ENCODE data around the gene MS4A13.

MS4A13 gene

GRCh38 chr11:60515144-60515855, at the start of gene MS4A13:
Gene MS4A13 (plus strand): TSS chr11:60515392. CDS start chr11:60518084, 2,692 bp downstream.
- no peaks in the 10 kb centered on the region for H3K4me1 Mint-ChIP-seq
- H3K4me3 Mint-ChIP-seq, result no peak within 1 kb of the TSS
- no peak within 1 kb of the TSS for H3K27ac Mint-ChIP-seq (ENCODE audit: low read depth)
- no peaks in the 10 kb centered on the region for H3K9me3 Mint-ChIP-seq
- no peaks in the 10 kb centered on the region for H3K36me3 Mint-ChIP-seq (ENCODE audit: insufficient read depth)
- ATAC-seq (replicated peaks; ENCODE audit: extremely low read depth, poor library complexity, severe bottlenecking) (no peak), DNase-seq (ENCODE audit: low spot score in 2 of 2) (no peak)
- H3K27me3 Mint-ChIP-seq, result peaks cover 37% of the 10 kb centered on the region

- Mint-ChIP-seq H3K36me3 (ENCODE audit: insufficient read depth) (peaks cover 25% of the 10 kb centered on the region), H3K27me3 (peaks cover 10% of the 10 kb centered on the region), H3K4me1 (no peaks in the 10 kb centered on the region), H3K27ac (ENCODE audit: low read depth) (no peak overlapping the region), H3K9me3 (no peaks in the 10 kb centered on the region), H3K4me3 (no peak overlapping the region)
- ATAC-seq (replicated peaks; ENCODE audit: extremely low read depth, poor library complexity, severe bottlenecking) (no peak), DNase-seq (ENCODE audit: low spot score in 2 of 2) (no peak)
Observed at GRCh38 chr11:60468829-60469228, 46.4 kb upstream of the MS4A13 start.

GRCh38 chr11:60469723-60470122, 45.5 kb upstream of the MS4A13 start:
- Mint-ChIP-seq H3K27me3 (peaks cover 10% of the 10 kb centered on the region), H3K36me3 (ENCODE audit: insufficient read depth) (peaks cover 24% of the 10 kb centered on the region), H3K27ac (ENCODE audit: low read depth) (no peak overlapping the region), H3K9me3 (no peaks in the 10 kb centered on the region), H3K4me3 (no peak overlapping the region), H3K4me1 (no peaks in the 10 kb centered on the region)
- ATAC-seq (replicated peaks; ENCODE audit: extremely low read depth, poor library complexity, severe bottlenecking) (no peak), DNase-seq (ENCODE audit: low spot score in 2 of 2) (no peak)

GRCh38 chr11:60477035-60477445, 38.2 kb upstream of the MS4A13 start:
- Mint-ChIP-seq H3K27me3 (peaks cover 10% of the 10 kb centered on the region), H3K27ac (ENCODE audit: low read depth) (no peak overlapping the region), H3K4me3 (no peak overlapping the region), H3K36me3 (ENCODE audit: insufficient read depth) (no peaks in the 10 kb centered on the region), H3K4me1 (no peaks in the 10 kb centered on the region), H3K9me3 (no peaks in the 10 kb centered on the region)
- peak; percentile 28 for ATAC-seq (replicated peaks; ENCODE audit: extremely low read depth, poor library complexity, severe bottlenecking)
- DNase-seq (ENCODE audit: low spot score in 2 of 2), result no peak

- no peaks in the 10 kb centered on the region for H3K36me3 Mint-ChIP-seq (ENCODE audit: insufficient read depth)
- H3K27ac Mint-ChIP-seq (ENCODE audit: low read depth), result no peak overlapping the region
- no peak for ATAC-seq (replicated peaks; ENCODE audit: extremely low read depth, poor library complexity, severe bottlenecking)
- H3K4me3 Mint-ChIP-seq, result no peak overlapping the region
- H3K27me3 Mint-ChIP-seq, result peaks cover 9% of the 10 kb centered on the region
- H3K9me3 Mint-ChIP-seq, result no peaks in the 10 kb centered on the region
- H3K4me1 Mint-ChIP-seq, result peaks cover 8% of the 10 kb centered on the region
- DNase-seq (ENCODE audit: low spot score in 2 of 2), result no peak
Observed at GRCh38 chr11:60482361-60482760, 32.8 kb upstream of the MS4A13 start.

- peaks cover 8% of the 10 kb centered on the region for H3K4me1 Mint-ChIP-seq
- H3K9me3 Mint-ChIP-seq, result no peaks in the 10 kb centered on the region
- peak; percentile 82 for ATAC-seq (replicated peaks; ENCODE audit: extremely low read depth, poor library complexity, severe bottlenecking)
- no peak overlapping the region for H3K27ac Mint-ChIP-seq (ENCODE audit: low read depth)
- peaks cover 9% of the 10 kb centered on the region for H3K27me3 Mint-ChIP-seq
- no peak overlapping the region for H3K4me3 Mint-ChIP-seq
- DNase-seq (ENCODE audit: low spot score in 2 of 2), result no peak
- H3K36me3 Mint-ChIP-seq (ENCODE audit: insufficient read depth), result no peaks in the 10 kb centered on the region
Observed at GRCh38 chr11:60485987-60486386, 29.2 kb upstream of the MS4A13 start.

GRCh38 chr11:60492488-60493009, 22.6 kb upstream of the MS4A13 start, which contains the start of gene MS4A12:
Gene MS4A12 (plus strand): TSS chr11:60492778. CDS start chr11:60497319, 4,541 bp downstream.
- DNase-seq (ENCODE audit: low spot score in 2 of 2) (no peak), ATAC-seq (replicated peaks; ENCODE audit: extremely low read depth, poor library complexity, severe bottlenecking) (no peak)
- H3K27ac Mint-ChIP-seq (ENCODE audit: low read depth), result no peak within 1 kb of the TSS
- peaks cover 28% of the 10 kb centered on the region for H3K27me3 Mint-ChIP-seq
- no peaks in the 10 kb centered on the region for H3K9me3 Mint-ChIP-seq
- no peak within 1 kb of the TSS for H3K4me3 Mint-ChIP-seq
- H3K4me1 Mint-ChIP-seq, result no peaks in the 10 kb centered on the region
- no peaks in the 10 kb centered on the region for H3K36me3 Mint-ChIP-seq (ENCODE audit: insufficient read depth)

- H3K27me3 Mint-ChIP-seq, result peaks cover 37% of the 10 kb centered on the region
- no peak overlapping the region for H3K4me3 Mint-ChIP-seq
- H3K9me3 Mint-ChIP-seq, result no peaks in the 10 kb centered on the region
- no peaks in the 10 kb centered on the region for H3K4me1 Mint-ChIP-seq
- no peak for DNase-seq (ENCODE audit: low spot score in 2 of 2)
- ATAC-seq (replicated peaks; ENCODE audit: extremely low read depth, poor library complexity, severe bottlenecking), result no peak
- H3K27ac Mint-ChIP-seq (ENCODE audit: low read depth), result no peak overlapping the region
- no peaks in the 10 kb centered on the region for H3K36me3 Mint-ChIP-seq (ENCODE audit: insufficient read depth)
Observed at GRCh38 chr11:60493454-60493853, 21.7 kb upstream of the MS4A13 start.

- DNase-seq (ENCODE audit: low spot score in 2 of 2) (no peak), ATAC-seq (replicated peaks; ENCODE audit: extremely low read depth, poor library complexity, severe bottlenecking) (no peak)
- no peak overlapping the region for H3K27ac Mint-ChIP-seq (ENCODE audit: low read depth)
- no peak overlapping the region for H3K4me3 Mint-ChIP-seq
- H3K27me3 Mint-ChIP-seq, result peaks cover 52% of the 10 kb centered on the region
- H3K9me3 Mint-ChIP-seq, result no peaks in the 10 kb centered on the region
- no peaks in the 10 kb centered on the region for H3K36me3 Mint-ChIP-seq (ENCODE audit: insufficient read depth)
- H3K4me1 Mint-ChIP-seq, result no peaks in the 10 kb centered on the region
Observed at GRCh38 chr11:60498399-60498798, 16.8 kb upstream of the MS4A13 start.

GRCh38 chr11:60498853-60499252, 16.3 kb upstream of the MS4A13 start:
- ATAC-seq (replicated peaks; ENCODE audit: extremely low read depth, poor library complexity, severe bottlenecking) (no peak), DNase-seq (ENCODE audit: low spot score in 2 of 2) (no peak)
- Mint-ChIP-seq H3K9me3 (no peaks in the 10 kb centered on the region), H3K27me3 (peaks cover 52% of the 10 kb centered on the region), H3K27ac (ENCODE audit: low read depth) (no peak overlapping the region), H3K4me3 (no peak overlapping the region), H3K36me3 (ENCODE audit: insufficient read depth) (no peaks in the 10 kb centered on the region), H3K4me1 (no peaks in the 10 kb centered on the region)

GRCh38 chr11:60500276-60500910, 14.8 kb upstream of the MS4A13 start:
- Mint-ChIP-seq H3K4me1 (peaks cover 12% of the 10 kb centered on the region), H3K4me3 (no peak overlapping the region), H3K27me3 (peaks cover 44% of the 10 kb centered on the region), H3K9me3 (no peaks in the 10 kb centered on the region), H3K36me3 (ENCODE audit: insufficient read depth) (no peaks in the 10 kb centered on the region), H3K27ac (ENCODE audit: low read depth) (no peak overlapping the region)
- ATAC-seq (replicated peaks; ENCODE audit: extremely low read depth, poor library complexity, severe bottlenecking) (no peak), DNase-seq (ENCODE audit: low spot score in 2 of 2) (no peak)

GRCh38 chr11:60502221-60502775, 12.9 kb upstream of the MS4A13 start:
- no peak for ATAC-seq (replicated peaks; ENCODE audit: extremely low read depth, poor library complexity, severe bottlenecking)
- Mint-ChIP-seq H3K4me1 (peaks cover 12% of the 10 kb centered on the region), H3K27ac (ENCODE audit: low read depth) (no peak overlapping the region), H3K4me3 (no peak overlapping the region), H3K9me3 (no peaks in the 10 kb centered on the region), H3K27me3 (peaks cover 36% of the 10 kb centered on the region), H3K36me3 (ENCODE audit: insufficient read depth) (no peaks in the 10 kb centered on the region)
- DNase-seq (ENCODE audit: low spot score in 2 of 2), result no peak
